HG02571 (cell line): ENCODE results near the gene LYSMD3.
A peak's percentile ranks its signal among the peaks of the same experiment; 100 is the strongest.
"Not testable (repeated sequence)": the region's sequence is repeated elsewhere in the genome, so short reads cannot be mapped to it uniquely, and the experiment has no call there.

Experiments
- ATAC-seq: cut with Tn5 transposase; IDR thresholded peaks from one replicate; pipeline ENCODE4 v1.9.1; 2021; ENCODE audit warnings: mild to moderate bottlenecking, moderate library complexity; ENCODE audit not compliant: unreplicated experiment

The LYSMD3 gene

DNA sequence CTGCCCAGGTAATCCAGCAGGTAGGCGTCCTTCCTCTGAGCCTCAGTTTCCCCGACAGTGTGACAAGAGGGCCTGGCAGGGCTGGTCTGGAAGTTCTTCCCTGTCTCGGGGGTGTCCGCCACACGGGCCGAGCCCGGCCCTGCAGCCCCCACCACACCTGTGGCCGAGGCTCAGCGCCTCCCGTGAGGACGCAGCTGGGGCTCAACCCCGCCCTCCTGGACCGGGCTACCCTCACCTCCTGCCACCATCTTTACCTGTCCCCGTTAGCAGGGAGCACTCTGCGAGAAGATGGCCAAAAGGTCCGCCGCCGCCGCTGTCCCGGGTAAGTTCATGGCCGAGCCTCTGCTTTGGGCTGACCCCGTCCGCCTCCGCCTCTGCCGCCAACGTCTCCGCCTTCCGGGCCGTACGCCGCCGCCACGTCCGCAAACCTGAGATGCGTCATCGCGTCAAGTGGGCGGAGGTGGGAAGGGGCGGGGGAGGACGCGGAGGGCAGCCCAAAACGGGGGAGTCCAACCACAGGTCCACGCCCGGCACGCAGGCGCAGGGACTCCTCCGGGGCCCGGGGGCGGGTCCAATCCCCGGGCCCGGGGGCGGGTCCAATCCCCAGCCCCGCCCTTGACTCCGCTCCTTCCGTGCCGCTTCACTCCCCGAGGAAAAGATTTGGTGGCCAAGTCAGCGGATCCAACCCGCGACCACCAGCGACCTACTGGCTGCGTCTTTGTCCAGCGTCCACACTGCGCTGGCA is at the start of gene LYSMD3:
Gene LYSMD3, minus strand, starts transcription at position 391 of the 745 bp plus-strand sequence. CDS start 4,295 bp downstream, outside the sequence.
- peak; percentile 90 for ATAC-seq

DNA sequence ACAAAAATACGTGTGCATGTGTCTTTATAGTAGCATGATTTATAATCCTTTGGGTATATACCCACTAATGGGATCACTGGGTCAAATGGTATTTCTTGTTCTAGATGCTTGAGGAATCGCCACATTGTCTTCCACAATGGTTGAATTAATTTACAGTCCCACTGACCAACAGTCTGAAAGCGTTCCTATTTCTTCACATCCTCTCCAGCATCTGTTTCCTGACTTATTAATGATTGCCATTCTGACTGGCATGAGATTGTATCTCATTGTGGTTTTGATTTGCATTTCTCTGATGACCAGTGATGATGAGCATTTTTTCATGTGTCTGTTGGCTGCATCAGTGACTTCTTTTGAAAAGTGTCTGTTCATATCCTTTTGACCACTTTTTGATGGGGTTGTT is 47.2 kb upstream of the LYSMD3 start:
- not testable (repeated sequence) for ATAC-seq

DNA sequence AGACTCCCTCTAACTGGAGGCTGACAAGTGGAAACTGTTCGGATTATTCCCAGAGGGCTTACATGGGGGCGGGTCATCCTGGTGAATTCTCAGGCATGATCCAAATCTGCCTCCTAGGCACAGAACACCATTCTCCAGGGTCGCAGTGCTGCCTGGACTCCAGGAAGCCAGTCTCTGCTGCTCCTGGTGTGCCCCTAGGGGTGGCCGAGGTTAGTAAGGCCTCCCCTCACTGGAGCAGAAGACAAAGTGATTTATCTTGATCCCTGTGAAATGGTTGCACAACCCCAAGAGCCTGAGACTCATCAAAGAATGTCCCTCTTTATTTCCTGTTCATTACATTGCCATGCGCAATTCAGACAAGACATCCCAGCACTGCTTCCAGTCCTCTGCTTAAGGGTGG is 46.3 kb upstream of the LYSMD3 start:
- ATAC-seq, result no peak

DNA sequence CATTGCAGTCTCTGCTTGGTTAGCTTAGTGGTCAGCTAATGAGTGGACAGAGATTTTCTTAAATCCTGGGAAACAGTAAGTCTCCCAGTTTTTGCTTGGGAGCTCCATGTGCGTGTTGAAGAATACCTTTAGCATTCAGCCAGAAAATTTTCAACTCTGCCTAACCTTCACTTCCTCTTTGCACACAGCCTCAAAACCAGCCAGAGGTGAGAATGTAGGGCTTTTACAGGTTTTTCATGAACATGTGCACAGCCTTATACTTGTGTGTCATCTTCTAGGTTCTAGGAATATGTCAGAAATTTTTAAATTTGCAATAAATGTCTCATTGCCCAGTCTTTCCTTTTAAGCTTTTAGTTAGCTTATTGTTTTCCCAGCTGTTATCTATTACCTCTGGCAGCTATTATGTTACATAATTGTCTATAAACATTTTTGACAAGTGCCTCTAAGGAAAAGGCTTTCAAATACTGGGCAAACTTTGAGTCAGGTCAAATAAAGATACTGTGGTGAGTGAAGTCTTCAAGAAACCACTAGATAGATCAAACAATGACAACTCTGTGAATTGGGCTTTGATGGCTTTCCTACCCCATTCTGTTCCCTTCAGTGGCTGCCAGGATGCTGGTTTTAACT is 41.9 kb upstream of the LYSMD3 start:
- ATAC-seq, result no peak

DNA sequence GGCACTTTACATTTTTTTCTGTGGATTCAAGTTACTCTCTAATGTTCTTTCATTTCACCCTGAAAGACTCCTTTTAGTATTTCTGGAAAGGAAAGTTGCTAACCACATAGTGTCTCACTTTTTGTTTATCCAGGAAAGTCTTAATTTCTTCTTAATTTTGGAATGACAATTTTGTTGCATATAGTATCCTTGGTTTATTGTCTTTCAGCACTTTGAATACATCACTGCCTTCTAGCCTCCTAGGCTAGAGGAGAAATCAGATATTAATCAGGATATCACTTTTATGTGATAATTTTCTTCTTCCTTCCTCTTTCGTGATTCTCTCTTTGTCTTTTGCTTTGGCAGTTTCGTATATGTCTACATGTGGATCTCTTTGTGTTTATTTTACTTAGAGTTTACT is 40.6 kb upstream of the LYSMD3 start:
- no peak for ATAC-seq

DNA sequence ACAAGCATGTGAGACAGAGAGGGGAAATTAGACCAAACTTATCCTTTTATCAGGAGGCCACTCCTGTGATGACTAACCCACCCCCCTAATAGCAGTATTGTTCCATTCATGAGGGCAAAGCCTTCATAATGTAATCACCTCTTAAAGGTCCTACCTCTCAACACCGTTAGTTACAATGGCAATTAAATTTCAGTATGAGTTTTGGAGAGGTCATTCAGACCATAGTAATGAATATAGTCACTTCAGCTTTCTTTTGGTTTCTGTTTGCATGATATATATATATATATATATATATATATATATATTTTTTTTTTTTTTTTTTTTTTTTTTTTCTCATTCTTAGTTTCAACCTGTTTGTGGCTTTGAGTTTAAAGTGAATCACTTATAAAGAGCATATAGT is 39.7 kb upstream of the LYSMD3 start:
- no peak for ATAC-seq

DNA sequence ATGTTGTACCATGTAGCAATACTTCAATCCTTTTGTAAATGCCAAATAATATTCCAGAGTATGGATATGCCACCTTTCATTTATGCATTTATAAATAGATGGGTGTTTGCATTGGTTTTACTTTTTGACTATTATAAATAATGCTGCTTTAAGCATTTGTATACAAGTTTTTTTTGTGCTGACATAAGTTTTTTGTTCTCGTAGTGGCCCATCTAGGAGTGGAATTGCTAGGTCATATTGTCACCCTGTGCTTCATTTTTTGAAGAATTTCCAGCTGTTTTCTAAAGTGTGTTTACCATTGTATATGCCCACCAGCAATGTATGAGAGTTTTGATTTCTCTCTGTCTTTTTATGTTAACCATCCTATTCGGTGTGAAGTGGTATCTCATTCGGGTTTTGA is 36.1 kb upstream of the LYSMD3 start:
- no peak for ATAC-seq

DNA sequence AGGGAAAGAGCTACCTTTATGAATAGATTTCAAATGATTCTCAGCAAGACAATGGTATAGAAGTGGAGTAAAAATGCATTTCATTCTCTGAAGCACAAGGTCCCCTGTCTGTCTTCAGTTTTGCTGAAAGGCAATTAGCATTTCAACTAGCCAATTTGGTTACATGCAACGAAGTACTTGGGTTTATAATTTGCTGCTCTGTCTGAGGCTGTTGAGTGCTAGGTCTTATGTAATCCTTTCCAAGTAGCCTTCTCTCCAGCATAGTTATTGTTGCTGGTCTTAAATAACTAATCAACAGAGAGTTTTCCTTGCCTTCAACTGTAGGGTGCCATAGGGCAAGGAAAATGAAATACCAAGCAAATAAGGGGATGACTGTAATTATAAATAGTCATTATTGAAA is 33.7 kb upstream of the LYSMD3 start:
- no peak for ATAC-seq

DNA sequence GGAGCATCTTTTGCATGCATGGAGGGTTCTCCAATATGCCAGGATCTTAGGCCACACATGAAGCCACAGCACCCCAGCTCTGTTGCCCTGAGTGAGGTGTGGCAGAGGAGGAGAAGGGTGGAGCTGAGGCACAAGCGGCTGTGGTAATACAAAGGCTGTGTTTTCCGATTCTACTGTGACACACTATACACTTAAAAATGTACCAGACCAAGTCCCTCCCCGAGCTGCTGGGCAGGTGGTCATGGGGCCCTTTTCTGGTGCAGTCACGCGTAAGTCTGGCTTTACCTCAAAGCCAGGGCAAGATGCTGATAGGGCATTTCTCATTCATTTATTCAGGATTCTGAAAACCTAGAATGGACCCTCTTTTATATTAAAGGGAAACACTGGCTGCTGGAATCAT is 33.0 kb upstream of the LYSMD3 start:
- ATAC-seq, result no peak

DNA sequence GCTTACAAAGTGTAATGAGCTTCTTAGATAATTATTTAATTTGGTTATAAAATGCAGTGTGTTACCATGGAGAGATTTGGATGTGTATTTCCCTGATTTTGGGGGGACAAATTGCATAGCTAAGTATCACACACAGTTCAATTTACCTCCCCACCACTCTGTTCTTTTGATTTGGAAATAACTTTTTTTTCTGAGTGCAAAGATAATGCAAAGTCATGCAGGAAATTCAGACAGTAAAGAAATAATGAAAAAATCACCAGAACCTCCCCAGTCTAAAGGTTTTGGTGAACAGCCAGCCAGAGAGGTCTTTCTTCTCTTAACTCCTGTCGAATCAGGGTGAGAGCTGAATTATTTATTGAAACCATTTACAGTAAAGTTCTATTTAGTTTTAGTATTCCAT is 32.4 kb upstream of the LYSMD3 start:
- no peak for ATAC-seq

DNA sequence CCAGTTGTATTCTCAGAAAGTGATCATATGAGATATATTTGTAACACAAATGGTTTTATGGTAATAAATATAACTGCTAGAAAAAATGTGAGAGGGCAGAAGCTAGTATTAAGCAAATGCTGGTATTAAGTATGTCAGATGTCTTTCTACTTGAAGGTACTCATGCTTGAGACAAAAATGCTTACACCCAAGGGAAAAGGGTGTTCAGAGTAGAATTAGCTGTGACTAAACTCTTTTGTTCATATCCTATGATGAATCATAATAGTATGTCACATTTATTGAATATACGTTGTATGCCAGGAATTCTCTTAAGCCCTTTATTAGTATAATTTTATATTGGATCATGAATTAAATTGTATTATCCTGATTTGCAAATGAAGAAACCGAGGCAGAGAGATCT is 31.4 kb upstream of the LYSMD3 start:
- no peak for ATAC-seq

DNA sequence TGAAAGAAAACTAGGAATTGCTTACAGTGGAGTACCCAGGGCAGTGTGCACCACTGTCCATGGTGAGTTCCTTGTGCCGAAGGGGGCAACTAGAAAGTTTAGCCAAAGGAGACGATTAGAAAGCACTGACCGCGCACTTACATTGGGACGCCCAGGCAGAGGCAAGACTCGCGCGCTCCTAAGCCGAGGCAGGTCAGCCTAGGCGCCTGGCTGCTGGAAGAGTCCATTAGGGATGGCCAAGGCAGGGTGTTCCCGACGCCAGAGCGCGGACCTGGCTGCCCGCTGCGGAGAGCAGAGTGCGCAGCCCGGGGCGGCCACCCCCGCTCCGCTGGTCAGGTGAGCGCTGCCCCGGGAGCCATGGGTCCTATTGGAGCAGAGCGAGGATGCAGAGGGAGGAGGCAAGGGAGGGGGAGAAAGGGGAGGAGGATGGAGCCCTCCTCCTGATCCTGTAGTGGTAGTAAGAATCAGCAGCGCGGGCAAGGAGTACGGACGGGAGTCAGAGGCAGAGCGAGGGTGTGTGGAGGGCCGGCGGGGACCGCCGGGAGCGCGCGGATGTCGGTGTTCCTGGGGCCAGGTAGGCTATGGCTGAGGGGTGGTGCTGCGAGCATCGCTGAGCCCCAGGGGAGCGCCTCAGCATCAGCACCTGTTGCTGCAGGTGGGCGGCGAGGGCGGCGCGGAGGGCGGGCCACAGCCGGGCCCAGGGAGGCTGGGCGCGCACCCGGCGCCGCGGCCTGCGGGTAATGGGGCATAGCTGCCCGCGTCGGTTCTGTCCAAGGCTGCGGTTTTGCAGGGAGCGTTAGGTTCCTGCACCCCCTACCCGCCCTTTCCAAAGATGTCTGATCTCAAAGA is 29.2 kb upstream of the LYSMD3 start, which contains the start of gene ADGRV1:
Gene ADGRV1, plus strand, starts transcription at position 454 of the 849 bp plus-strand sequence. Its CDS starts 99 bp downstream, at position 553.
- no peak for ATAC-seq

DNA sequence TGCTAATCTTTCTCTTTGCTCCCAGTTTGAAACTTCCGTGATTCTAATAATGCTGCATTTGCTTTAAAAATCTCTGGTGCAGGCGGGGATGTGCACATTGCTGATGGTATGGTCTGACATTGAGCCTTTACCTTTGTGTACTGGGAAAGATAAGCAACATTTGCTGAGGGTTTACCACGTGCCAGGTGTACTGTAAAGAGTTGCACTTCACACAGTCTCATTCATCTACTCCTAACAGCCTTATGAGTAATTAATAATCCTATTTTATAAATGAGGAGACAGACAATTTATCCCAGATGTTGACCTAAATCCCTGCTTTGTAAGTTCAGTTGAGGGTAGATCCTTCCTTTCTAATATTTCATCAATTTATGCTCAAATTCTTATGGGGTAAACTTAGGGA is 28.5 kb upstream of the LYSMD3 start:
- ATAC-seq, result no peak

DNA sequence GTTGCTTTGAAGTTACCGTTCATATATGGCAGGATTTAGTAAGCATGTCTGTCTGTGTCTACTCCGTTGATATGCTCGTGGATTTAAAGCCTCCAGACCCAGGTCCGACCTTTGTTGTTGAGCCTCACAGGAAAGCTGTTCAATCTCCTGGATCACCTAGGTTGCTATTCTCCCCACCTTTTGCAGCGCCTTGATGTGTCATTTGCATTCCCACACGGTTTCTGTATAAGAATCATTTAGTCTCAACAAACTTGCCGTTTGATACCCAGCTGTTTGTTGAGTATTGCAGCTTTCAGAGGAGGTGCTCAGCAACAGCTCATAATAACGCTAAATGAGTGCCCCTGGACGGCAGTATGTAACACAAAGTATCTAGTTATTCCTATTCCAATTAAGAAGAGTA is 28.0 kb upstream of the LYSMD3 start:
- no peak for ATAC-seq

DNA sequence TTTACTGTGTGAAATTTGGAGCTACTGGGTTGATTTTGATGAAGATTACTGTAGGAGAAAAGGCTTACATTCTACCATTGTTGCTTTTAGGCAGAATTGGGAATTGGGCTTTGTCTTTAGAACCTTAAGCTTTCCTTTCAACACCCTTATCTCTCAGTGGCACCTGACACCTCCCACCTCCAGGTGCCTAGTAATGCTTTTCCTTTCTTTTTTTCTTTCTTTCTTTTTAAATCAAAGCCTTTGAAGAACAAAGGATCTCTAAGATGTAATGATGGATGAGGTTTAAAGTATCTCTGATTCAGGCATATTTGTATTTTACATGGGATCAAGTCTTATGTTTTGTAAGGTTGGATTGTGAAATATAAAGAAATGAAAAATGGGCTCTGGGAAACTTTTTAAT is 26.3 kb upstream of the LYSMD3 start:
- ATAC-seq, result no peak

DNA sequence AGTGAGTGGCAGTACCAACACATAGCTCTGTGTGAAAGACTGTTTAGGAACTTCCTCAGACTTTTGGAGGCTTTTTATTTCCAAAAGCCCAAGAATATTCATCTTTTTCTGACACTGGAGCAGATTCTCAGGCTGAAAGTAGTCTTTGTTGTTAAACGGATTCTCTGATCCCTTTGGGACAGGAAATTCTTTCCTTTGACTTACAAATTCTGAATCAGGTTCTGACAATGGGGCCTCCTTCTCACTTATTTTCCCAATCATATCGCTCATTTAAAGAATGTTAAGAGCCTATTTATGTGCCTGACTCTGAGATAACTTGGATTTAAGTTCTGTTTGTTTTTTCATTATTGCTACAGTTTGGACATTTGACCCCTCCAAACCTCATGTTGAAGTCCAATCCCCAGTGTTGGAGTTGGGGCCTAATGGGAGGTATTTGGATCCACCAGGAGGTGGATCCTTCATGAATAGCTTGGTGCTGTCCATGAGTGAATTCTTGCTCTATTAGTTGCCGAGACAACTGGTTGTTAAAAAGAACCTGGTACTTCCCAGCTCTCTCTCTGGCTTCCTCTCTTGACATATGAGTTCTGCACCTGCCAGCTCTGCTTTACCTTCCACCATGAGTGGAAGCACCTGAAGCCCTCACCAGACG is 25.1 kb upstream of the LYSMD3 start:
- no peak for ATAC-seq

DNA sequence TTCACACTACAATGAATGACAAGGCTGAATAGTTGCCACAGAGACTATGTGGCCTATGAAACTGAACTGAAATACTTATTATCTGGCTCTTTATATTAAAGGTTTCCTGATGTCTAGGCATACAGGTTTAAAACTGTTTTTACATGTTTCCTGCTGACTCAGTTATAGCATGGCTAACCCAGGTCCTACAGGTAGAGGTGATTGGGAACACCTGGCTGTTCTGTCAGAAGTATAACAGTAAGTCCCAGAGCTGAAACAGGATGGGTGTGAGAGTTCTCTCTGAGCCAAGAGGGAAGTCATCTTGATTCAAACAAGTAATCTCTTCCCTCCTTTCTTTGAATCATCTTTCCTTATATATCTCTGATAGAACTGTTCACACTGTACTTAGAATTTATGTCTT is 24.3 kb upstream of the LYSMD3 start:
- no peak for ATAC-seq

DNA sequence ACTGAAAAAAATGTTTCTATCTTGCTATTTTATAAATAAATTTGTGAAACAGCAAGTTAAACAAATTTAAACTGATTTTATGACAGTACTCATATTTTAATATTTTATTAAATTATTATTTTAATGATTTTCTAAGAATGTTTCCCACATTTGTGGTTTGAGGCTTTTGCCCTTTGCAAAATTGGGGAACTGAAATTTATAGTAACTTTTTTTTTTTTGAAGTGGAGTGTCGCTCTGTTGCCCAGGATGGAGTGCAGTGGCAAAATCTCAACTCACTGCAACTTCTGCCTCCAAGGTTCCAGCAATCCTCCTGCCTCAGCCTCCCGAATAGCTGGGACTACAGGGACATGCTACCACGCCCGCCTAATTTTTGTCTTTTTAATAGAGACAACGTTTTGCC is 22.0 kb upstream of the LYSMD3 start:
- ATAC-seq, result no peak

DNA sequence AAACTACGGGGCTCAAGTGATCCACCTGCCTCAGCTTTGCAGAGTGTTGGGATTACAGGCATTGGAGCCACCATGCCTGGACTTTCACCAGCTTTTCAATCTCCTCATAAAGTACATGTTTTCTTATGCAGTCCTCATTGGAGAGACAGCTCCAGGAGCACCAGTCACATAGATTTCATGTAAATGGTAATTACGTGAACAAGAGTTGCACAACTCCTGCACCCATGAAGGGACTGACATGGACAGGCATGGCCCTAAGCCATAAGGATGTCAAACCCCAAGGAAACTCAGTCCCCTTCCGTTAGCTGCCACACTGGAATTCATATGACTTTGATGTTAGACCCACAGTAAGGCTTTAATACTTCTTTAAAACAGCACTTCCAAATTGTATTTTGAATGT is 21.6 kb upstream of the LYSMD3 start:
- no peak for ATAC-seq

DNA sequence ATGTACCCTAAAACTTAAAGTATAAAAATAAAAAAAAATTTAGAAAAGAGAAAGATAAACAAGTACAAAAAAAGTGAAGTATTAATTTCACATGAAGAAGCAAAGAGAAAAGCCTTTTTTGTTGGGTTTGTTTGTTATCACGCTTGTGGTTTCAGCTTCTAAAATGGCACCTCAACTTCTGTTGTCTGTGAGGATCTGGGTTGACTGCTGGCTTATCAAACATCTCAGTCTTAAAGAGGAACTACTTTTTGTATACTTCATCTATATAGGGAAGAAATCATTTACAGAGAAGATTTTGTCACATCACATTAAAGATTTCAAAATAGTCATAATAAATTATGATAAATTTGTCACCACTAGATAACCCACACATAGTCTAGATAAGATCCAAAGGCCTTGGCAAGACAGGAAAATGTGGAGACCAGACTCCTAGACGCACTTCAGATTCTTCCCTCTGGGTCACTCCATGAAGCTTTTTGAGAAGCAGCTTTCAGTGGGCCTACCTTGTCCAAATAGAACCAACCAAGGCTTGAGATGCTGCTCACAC is 20.4 kb upstream of the LYSMD3 start:
- ATAC-seq, result no peak

DNA sequence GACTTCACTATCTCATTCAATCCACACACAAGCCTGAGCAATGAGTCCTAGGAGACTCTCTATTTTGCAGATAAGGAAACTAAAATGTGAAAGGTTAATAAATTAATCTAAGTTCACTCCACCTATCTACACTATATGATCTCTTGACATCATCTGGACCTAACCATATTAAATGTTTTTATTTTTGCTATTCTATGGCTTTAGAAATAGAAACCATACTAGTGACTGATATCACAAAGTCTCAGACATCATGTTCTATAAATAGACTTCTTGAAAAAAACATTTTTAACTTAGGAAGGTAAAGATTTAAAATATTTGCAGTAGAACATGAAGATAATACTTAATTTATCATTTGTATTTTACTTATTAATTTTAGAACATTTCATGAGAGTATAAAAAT is 19.8 kb upstream of the LYSMD3 start:
- no peak for ATAC-seq
